Stimulated activated CD4-positive, alpha-beta T cell treated with anti-CD3 and anti-CD28 coated beads, Interleukin-1b, Interleukin-23, amount 100 ng/mL, for 4 hours (primary cell): ENCODE measurements around the gene TMEM128.
"Not testable (repeated sequence)": the region's sequence is repeated elsewhere in the genome, so short reads cannot be mapped to it uniquely, and the experiment has no call there.

Experiments used
- DNase-seq, 2 donors: peaks; one replicate each; pipeline ENCODE4 v3.0.0-alpha.2; 2020; ENCODE audit warnings: low read depth in 2 of 2

TMEM128 gene

GRCh38 chr4:4195354-4195753 is 52.7 kb downstream of the TMEM128 start:
- DNase-seq, result no peak

- DNase-seq, result not testable (repeated sequence)
These were observed 59.5 kb downstream of the TMEM128 start for GRCh38 chr4:4188557-4188956.
